Thymus (tissue), 11 donors: ENCODE results near the gene IGF2BP2. TPM values are rescaled to one million over a fixed set of nuclear protein-coding genes. Genes with fewer than 3 reads are reported as not detected.
A peak's percentile ranks its signal among the peaks of the same experiment; 100 is the strongest.
"Not testable (repeated sequence)": the region's sequence is repeated elsewhere in the genome, so short reads cannot be mapped to it uniquely, and the experiment has no call there.

Experiments used
- DNase-seq, 9 donors: peaks; one replicate each; pipeline ENCODE4 v3.0.0-alpha.2; 2013; ENCODE audit warnings: low spot score in 9 of 9, low read depth in 6 of 9, missing footprints in 1 of 9
- H3K27ac ChIP-seq, 2 donors: one replicate each; pipeline ENCODE4 v1.5.1; 2013; ENCODE audit warnings: control low read depth in 1 of 2, low read depth in 1 of 2, low read length in 1 of 2, mild to moderate bottlenecking in 1 of 2, moderate library complexity in 1 of 2
- H3K27me3 ChIP-seq, 2 donors: one replicate each; pipeline ENCODE4 v1.5.1; 2013; ENCODE audit warnings: low read length in 1 of 2; ENCODE audit not compliant: control insufficient read depth in 2 of 2, insufficient read depth in 1 of 2
- H3K36me3 ChIP-seq, 2 donors: one replicate each; pipeline ENCODE4 v1.5.1; 2013; ENCODE audit warnings: low read length in 1 of 2, mild to moderate bottlenecking in 1 of 2, moderate library complexity in 1 of 2; ENCODE audit not compliant: control insufficient read depth in 2 of 2, insufficient read depth in 2 of 2
- H3K4me1 ChIP-seq, 2 donors: one replicate each; pipeline ENCODE4 v1.5.1; 2013; ENCODE audit warnings: low read length in 2 of 2; ENCODE audit not compliant: control insufficient read depth in 2 of 2, insufficient read depth in 2 of 2
- H3K4me3 ChIP-seq, 2 donors: one replicate each; pipeline ENCODE4 v1.5.1; 2013; ENCODE audit warnings: low read length in 2 of 2, control low read depth in 1 of 2, mild to moderate bottlenecking in 1 of 2
- H3K9me3 ChIP-seq, 2 donors: one replicate each; pipeline ENCODE4 v1.5.1; 2013; ENCODE audit warnings: low read length in 1 of 2, mild to moderate bottlenecking in 1 of 2; ENCODE audit not compliant: control insufficient read depth in 2 of 2, insufficient read depth in 1 of 2
- WGBS: extraction: QIAGEN DNeasy Blood & Tissue Kit; methylation state at CpG from one replicate; pipeline ENCODE4 v1.1.7; 2013; 5-methylcytosine and 5-hydroxymethylcytosine counted together
- polyA plus RNA-seq: library from polyadenylated mRNA; stranded (reverse); fragments of 200-250 nt; gene quantifications from one replicate; pipeline ENCODE4 v1.2.3, GENCODE V29; 2013
- total RNA-seq: library from RNA; stranded (reverse); fragments of 120-200 nt; gene quantifications from one replicate; pipeline ENCODE4 v1.2.4, GENCODE V29; 2013
- donor health status: healthy.

Gene IGF2BP2
- total and polyA plus RNA-seq, 2 donors = 2.0 to 12.1 TPM

GRCh38 chr3:185784317-185784716, 40.5 kb downstream of the IGF2BP2 start:
- Histone ChIP-seq H3K27me3 (no peaks in the 10 kb centered on the region), H3K27ac (no peak overlapping the region), H3K4me3 (no peak overlapping the region), H3K4me1 (peaks cover 0 to 3% of the 10 kb centered on the region in 2 donors), H3K36me3 (peaks cover 0 to 4% of the 10 kb centered on the region in 2 donors), H3K9me3 (no peaks in the 10 kb centered on the region)
- no peak for DNase-seq
- WGBS = 97% methylated on average over 5 of the region's 5 CpGs

GRCh38 chr3:185781759-185782158, 43.1 kb downstream of the IGF2BP2 start:
- H3K4me1 ChIP-seq = no peaks in the 10 kb centered on the region
- DNase-seq = no peak
- H3K27ac ChIP-seq = no peak overlapping the region
- 83% methylated on average over 3 of the region's 3 CpGs for WGBS
- no peak overlapping the region for H3K4me3 ChIP-seq
- no peaks in the 10 kb centered on the region for H3K9me3 ChIP-seq
- peaks cover 0 to 4% of the 10 kb centered on the region in 2 donors for H3K36me3 ChIP-seq
- no peaks in the 10 kb centered on the region for H3K27me3 ChIP-seq

- Histone ChIP-seq H3K27ac (no peak overlapping the region), H3K9me3 (no peaks in the 10 kb centered on the region), H3K27me3 (no peaks in the 10 kb centered on the region), H3K36me3 (peaks cover 0 to 2% of the 10 kb centered on the region in 2 donors), H3K4me3 (no peak overlapping the region), H3K4me1 (no peaks in the 10 kb centered on the region)
- no peak for DNase-seq
- 98% methylated on average over 2 of the region's 2 CpGs for WGBS
These were observed 45.4 kb downstream of the IGF2BP2 start for GRCh38 chr3:185779461-185779860.

- Histone ChIP-seq H3K27ac (no peak overlapping the region), H3K4me1 (peaks cover 0 to 4% of the 10 kb centered on the region in 2 donors), H3K9me3 (no peaks in the 10 kb centered on the region), H3K36me3 (no peaks in the 10 kb centered on the region), H3K4me3 (no peak overlapping the region), H3K27me3 (no peaks in the 10 kb centered on the region)
- WGBS = 95% methylated on average over 1 of the region's 1 CpG
- DNase-seq = no peak
These were observed 46.0 kb downstream of the IGF2BP2 start for GRCh38 chr3:185778821-185779220.

GRCh38 chr3:185778094-185778493, 46.7 kb downstream of the IGF2BP2 start:
- 96% methylated on average over 4 of the region's 4 CpGs for WGBS
- H3K4me3 ChIP-seq = no peak overlapping the region
- no peaks in the 10 kb centered on the region for H3K27me3 ChIP-seq
- H3K36me3 ChIP-seq = no peaks in the 10 kb centered on the region
- H3K9me3 ChIP-seq = no peaks in the 10 kb centered on the region
- no peak overlapping the region for H3K27ac ChIP-seq
- DNase-seq = no peak
- H3K4me1 ChIP-seq = peaks cover 0 to 6% of the 10 kb centered on the region in 2 donors

- Histone ChIP-seq H3K4me1 (peaks cover 0 to 9% of the 10 kb centered on the region in 2 donors), H3K9me3 (no peaks in the 10 kb centered on the region), H3K27ac (no peak overlapping the region), H3K4me3 (no peak overlapping the region), H3K27me3 (no peaks in the 10 kb centered on the region), H3K36me3 (no peaks in the 10 kb centered on the region)
- no peak for DNase-seq
- WGBS = 98% methylated on average over 8 of the region's 8 CpGs
These were observed 54.7 kb downstream of the IGF2BP2 start for GRCh38 chr3:185770109-185770508.

GRCh38 chr3:185768578-185768982, 56.3 kb downstream of the IGF2BP2 start:
- not testable (repeated sequence) for H3K27ac ChIP-seq
- peak in 7 of 9 donors; percentile 43 to 83 (median 66) for DNase-seq
- 92% methylated on average over 4 of the region's 4 CpGs for WGBS

GRCh38 chr3:185767002-185767688, 57.7 kb downstream of the IGF2BP2 start:
- 70% methylated on average over 3 of the region's 3 CpGs for WGBS
- no peaks in the 10 kb centered on the region for H3K9me3 ChIP-seq
- H3K4me1 ChIP-seq = peaks cover 4 to 20% of the 10 kb centered on the region in 2 donors
- no peaks in the 10 kb centered on the region for H3K27me3 ChIP-seq
- no peaks in the 10 kb centered on the region for H3K36me3 ChIP-seq
- no peak overlapping the region for H3K4me3 ChIP-seq
- no peak for DNase-seq
- no peak overlapping the region for H3K27ac ChIP-seq

More at GRCh38 chr3:185768578-185768982, 56.3 kb downstream of the IGF2BP2 start:
- H3K27me3 ChIP-seq, H3K9me3 ChIP-seq, H3K36me3 ChIP-seq, H3K4me3 ChIP-seq: not testable (repeated sequence)
- peaks cover 4 to 17% of the 10 kb centered on the region in 2 donors for H3K4me1 ChIP-seq

- 96% methylated on average over 5 of the region's 5 CpGs for WGBS
- H3K36me3 ChIP-seq = no peaks in the 10 kb centered on the region
- H3K9me3 ChIP-seq = no peaks in the 10 kb centered on the region
- no peak for DNase-seq
- no peak overlapping the region for H3K27ac ChIP-seq
- peaks cover 4 to 20% of the 10 kb centered on the region in 2 donors for H3K4me1 ChIP-seq
- no peak overlapping the region for H3K4me3 ChIP-seq
- H3K27me3 ChIP-seq = no peaks in the 10 kb centered on the region
These were observed 58.4 kb downstream of the IGF2BP2 start for GRCh38 chr3:185766329-185767001.
